ENCODE data around the gene KCTD18. TPM values are rescaled to one million over a fixed set of nuclear protein-coding genes. Genes with fewer than 3 reads are reported as not detected.

Gene KCTD18
- total RNA-seq, 2 donors from 2014 or later = 10.5 to 42.3 TPM

GRCh38 chr2:200506679-200507078, 3.2 kb downstream of the KCTD18 start:
- Histone ChIP-seq H3K27me3 (no peaks in the 10 kb centered on the region), H3K36me3 (replicated peaks in 1 of 2; ENCODE audit: insufficient read depth in 1 of 2, low read depth in 2 of 2) (no peaks in the 10 kb centered on the region), H3K27ac (no peak overlapping the region), H3K4me3 (no peak overlapping the region), H3K4me1 (peaks cover 17% of the 10 kb centered on the region), H3K9me3 (no peaks in the 10 kb centered on the region)
- DNase-seq (no peak), ATAC-seq (no peak)
- TF ChIP-seq, protein P1, sequence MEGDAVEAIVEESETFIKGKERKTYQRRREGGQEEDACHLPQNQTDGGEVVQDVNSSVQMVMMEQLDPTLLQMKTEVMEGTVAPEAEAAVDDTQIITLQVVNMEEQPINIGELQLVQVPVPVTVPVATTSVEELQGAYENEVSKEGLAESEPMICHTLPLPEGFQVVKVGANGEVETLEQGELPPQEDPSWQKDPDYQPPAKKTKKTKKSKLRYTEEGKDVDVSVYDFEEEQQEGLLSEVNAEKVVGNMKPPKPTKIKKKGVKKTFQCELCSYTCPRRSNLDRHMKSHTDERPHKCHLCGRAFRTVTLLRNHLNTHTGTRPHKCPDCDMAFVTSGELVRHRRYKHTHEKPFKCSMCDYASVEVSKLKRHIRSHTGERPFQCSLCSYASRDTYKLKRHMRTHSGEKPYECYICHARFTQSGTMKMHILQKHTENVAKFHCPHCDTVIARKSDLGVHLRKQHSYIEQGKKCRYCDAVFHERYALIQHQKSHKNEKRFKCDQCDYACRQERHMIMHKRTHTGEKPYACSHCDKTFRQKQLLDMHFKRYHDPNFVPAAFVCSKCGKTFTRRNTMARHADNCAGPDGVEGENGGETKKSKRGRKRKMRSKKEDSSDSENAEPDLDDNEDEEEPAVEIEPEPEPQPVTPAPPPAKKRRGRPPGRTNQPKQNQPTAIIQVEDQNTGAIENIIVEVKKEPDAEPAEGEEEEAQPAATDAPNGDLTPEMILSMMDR (IDR thresholded peaks at IDR 0.05) = no peak
- no peak for TF ChIP-seq POLR2A (IDR thresholded peaks at IDR 0.05)
- intact Hi-C loops (cut with DNase I) = no loop called here
- WGBS, 2 donors = 44 to 48% methylated on average over 9 of the region's 9 CpGs

DNA sequence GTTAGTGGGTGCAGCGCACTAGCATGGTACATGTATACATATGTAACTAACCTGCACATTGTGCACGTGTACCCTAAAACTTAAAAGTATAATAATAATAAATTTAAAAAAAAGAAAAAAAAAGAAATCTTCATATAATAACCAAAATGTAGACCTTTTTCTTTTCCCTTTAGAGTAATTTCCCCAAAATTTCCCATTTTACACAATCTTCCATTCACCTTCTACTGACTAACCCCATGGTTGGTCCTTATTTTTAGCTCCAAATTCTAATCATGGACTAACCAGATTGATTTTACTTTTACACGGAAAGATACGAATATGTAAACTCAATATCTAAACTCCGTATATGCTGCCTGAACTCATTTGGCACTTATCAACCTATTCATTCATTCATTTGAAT, 7.7 kb downstream of the KCTD18 start:
- Histone ChIP-seq H3K9me3 (no peaks in the 10 kb centered on the region), H3K36me3 (replicated peaks in 1 of 2; ENCODE audit: insufficient read depth in 1 of 2, low read depth in 2 of 2) (peaks cover 0 to 5% of the 10 kb centered on the region in 2 donors), H3K27me3 (no peaks in the 10 kb centered on the region), H3K27ac (no peak overlapping the region), H3K4me3 (no peak overlapping the region), H3K4me1 (peaks cover under 1% of the 10 kb centered on the region)
- 94 to 96% methylated on average over 5 of the region's 5 CpGs for WGBS, 2 donors
- no peak for TF ChIP-seq POLR2A (IDR thresholded peaks at IDR 0.05)
- TF ChIP-seq, protein P1 (IDR thresholded peaks at IDR 0.05) = no peak
- no peak for DNase-seq
- intact Hi-C loops (cut with DNase I) = no loop called here
- ATAC-seq = no peak

DNA sequence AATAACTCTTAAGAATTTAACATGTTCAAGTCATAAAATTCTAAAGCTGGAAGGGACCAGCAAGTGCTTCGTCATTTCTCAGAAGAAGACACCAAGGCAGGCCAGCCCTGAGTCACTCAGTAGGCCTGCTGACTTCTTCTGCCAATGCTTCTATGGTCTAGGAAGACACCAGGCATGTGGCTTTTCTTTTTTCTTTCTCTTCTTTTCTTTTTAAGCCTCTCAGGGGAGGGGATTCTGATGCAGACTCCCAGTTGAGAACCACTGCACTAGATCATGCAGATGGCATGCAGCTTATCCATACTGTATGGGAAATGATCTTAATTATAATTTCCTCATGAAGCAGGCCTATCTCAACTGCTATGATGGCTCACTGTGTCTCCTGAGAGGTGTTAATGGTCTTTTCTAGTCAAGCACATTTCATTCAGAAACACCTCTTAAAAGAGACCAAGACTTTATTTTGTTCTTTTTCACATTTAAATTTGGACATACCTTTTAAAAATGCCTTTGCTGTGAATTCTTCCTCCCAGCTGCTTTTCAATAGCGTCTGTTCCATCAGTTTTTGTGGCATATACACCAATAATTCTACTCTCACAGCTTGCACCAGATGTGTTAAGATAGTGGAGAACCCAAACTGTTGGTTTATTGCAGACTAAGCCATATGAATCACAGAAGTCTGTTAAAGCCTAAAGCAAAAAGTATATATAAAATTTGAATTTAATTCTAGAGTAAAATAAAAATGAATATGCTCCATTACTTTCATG, 11.3 kb downstream of the KCTD18 start:
- TF ChIP-seq POLR2A (IDR thresholded peaks at IDR 0.05) = no peak
- TF ChIP-seq, protein P1 (IDR thresholded peaks at IDR 0.05) = no peak
- no peak for ATAC-seq
- no peak overlapping the region for H3K27ac ChIP-seq
- DNase-seq = no peak
- H3K27me3 ChIP-seq = no peaks in the 10 kb centered on the region
- H3K4me1 ChIP-seq = no peaks in the 10 kb centered on the region
- intact Hi-C loops (cut with DNase I) = no loop called here
- no peaks in the 10 kb centered on the region for H3K9me3 ChIP-seq
- no peak overlapping the region for H3K4me3 ChIP-seq
- 90 to 92% methylated on average over 2 of the region's 2 CpGs for WGBS, 2 donors
- H3K36me3 ChIP-seq (replicated peaks in 1 of 2; ENCODE audit: insufficient read depth in 1 of 2, low read depth in 2 of 2) = peaks cover 0 to 14% of the 10 kb centered on the region in 2 donors

DNA sequence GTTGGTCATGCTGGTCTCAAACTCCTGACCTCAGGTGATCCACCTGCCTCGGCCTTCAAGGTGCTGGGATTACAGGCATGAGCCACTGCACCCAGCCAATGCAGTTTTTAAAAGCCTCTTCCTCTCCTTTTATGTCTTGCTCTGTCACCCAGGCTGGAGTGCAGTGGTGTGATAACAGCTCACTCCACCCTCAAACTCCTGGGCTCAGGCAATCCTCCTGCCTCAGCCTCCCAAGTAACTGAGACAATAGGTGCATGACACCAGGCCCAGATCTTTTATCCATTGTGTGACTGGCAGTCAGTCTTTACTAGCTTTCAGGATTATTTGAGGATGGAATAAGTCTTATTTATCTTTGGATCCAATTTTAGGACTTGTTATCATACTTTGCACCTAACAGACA, 13.2 kb downstream of the KCTD18 start:
- Histone ChIP-seq H3K27me3 (no peaks in the 10 kb centered on the region), H3K36me3 (replicated peaks in 1 of 2; ENCODE audit: insufficient read depth in 1 of 2, low read depth in 2 of 2) (peaks cover 0 to 18% of the 10 kb centered on the region in 2 donors), H3K4me3 (no peak overlapping the region), H3K27ac (no peak overlapping the region), H3K4me1 (no peaks in the 10 kb centered on the region), H3K9me3 (no peaks in the 10 kb centered on the region)
- intact Hi-C loops (cut with DNase I) = no loop called here
- no peak for DNase-seq
- TF ChIP-seq, protein P1 (IDR thresholded peaks at IDR 0.05) = no peak
- 90 to 100% methylated on average over 1 of the region's 1 CpG for WGBS, 2 donors
- no peak for ATAC-seq

GRCh38 chr2:200494048-200494447, 15.8 kb downstream of the KCTD18 start:
- ATAC-seq = no peak
- H3K36me3 ChIP-seq (replicated peaks in 1 of 2; ENCODE audit: insufficient read depth in 1 of 2, low read depth in 2 of 2) = peaks cover 0 to 33% of the 10 kb centered on the region in 2 donors

More at GRCh38 chr2:200494048-200494447, 15.8 kb downstream of the KCTD18 start:
- H3K27me3 ChIP-seq = no peaks in the 10 kb centered on the region
- H3K27ac ChIP-seq = no peak overlapping the region
- DNase-seq = no peak
- H3K4me1 ChIP-seq = no peaks in the 10 kb centered on the region
- intact Hi-C loops (cut with DNase I) = no loop called here
- H3K4me3 ChIP-seq = no peak overlapping the region
- H3K9me3 ChIP-seq = no peaks in the 10 kb centered on the region
- TF ChIP-seq, protein P1 (IDR thresholded peaks at IDR 0.05) = no peak
- no peak for TF ChIP-seq POLR2A (IDR thresholded peaks at IDR 0.05)
- WGBS, 2 donors = 87 to 91% methylated on average over 2 of the region's 2 CpGs
